KBM-7 (cell line): ENCODE data around the gene SNAP25.

Experiments used
- DNase-seq: peaks from one replicate; pipeline ENCODE4 v3.0.0-alpha.2; 2015
- in situ Hi-C: fragments of 300-500 bp; cut with MboI; formaldehyde crosslinking; loops from 2 replicates; pipeline ENCODE4 v1.14.3; 2020; ENCODE audit warnings: low sequenced_read_pairs, low pct_unique_long_range_greater_than_20kb, mixed read lengths

Gene SNAP25

DNA sequence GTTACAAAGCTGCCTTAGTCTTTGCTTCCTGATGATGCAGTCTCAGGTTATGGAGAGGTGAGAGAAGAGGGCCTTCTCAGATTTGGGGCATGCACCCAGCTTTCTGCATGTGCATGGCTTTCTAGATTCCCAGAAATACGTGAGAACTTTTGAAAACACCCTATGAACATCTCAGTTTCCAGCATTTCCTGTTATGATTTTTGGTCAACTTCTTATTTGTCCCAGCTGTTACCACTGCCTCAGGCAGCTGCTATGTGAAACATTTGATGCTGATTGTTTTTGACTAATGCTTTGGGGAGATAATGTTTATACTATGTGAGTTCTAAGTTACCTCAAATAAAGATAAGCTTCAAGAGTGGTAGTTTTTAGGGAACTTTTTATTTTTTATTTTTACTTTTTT lies 9.5 kb upstream of the SNAP25 start:
- DNase-seq = no peak
- in situ Hi-C loops = no loop called here

DNA sequence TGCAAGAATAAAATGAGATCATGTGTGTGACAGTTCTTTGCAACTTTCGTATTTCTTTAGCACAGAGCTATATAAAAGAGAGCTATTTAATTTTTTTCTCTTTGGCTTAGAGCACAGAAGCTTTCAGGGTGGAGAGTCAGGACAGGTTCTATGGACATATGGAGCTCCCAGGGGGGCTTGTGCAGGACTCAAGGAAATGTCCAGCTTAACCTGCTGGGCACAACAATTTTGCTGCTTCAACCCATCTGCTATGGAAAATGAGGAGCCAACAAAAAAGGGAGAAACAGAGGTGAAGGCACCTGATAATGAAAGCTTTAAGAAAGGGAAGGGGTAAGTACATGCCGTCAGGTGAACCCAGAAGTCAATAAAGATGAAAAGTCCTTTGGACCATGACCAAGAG lies 5.1 kb upstream of the SNAP25 start:
- in situ Hi-C loops = no loop called here
- no peak for DNase-seq

DNA sequence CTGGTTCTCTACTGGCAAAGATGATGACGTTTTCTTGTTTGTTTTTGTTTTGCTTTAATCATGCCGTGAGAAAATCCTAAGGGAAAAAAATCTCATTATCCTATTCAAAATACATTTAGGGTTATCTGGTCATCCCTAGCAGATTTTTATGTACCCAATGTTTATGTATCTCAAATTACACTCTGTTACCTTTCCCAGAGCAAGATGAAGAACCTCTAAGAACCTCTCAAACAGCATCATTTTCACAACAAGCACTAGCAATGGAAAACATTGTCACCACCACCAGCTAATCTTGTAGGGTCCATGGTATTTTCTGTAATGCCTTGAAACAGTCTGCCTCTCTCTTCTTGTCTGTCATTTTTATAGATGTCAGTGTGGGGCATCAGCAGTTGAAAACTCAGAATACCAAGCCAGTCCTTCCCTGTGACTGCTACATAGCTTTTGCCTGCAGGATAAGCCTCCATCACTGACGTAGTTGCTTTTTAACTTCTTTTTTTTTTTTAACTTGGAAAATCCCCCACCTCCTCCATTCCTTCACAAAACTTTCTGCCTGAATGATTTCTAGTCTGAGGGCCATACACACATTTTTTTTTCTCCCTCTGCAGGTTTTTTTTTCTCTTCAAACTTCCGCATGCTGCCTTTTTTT lies 2.4 kb upstream of the SNAP25 start:
- in situ Hi-C loops = no loop called here
- DNase-seq = no peak

DNA sequence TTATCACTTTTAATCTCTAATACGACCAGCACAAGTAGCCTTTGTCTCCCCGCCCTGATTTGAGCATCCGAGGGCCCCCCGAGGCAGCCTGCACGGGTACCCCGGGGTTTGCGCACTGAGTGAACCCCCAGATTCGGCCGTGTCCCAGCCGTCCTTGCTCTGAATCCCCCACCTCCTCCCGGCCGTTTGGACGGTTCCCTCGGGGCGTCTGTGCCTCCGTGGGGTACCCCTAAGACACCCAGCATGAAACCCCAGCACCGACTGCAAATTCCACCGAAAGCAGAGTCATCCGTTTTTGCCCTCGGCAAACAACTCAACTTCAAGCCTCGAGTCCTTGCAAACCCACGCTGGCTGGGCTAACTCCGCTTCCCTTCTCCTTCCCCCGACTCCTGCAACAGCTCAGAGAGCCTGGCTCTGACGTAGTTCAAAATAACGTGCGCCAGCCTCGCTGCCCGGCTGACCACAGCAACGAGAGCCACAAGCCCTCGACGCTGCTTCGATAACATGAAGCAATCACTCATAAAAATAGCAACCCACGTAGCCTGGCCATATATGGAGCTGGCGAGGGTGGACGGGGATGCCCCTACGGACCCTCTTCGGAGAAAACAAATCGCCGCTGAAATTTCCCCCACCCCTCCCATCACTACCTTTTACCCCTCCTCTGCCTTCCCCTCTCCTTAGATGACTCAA lies 764 bp upstream of the SNAP25 start:
- DNase-seq = no peak
- in situ Hi-C loops = no loop called here

- in situ Hi-C loops = no loop called here
- DNase-seq = peak; percentile 61
These were observed 792 bp downstream of the SNAP25 start for GRCh38 chr20:10219452-10219791.

GRCh38 chr20:10219993-10220750 lies 1.5 kb downstream of the SNAP25 start:
- in situ Hi-C loops = no loop called here
- no peak for DNase-seq

- no peak for DNase-seq
- in situ Hi-C loops = no loop called here
These were observed 2.4 kb downstream of the SNAP25 start for GRCh38 chr20:10221021-10221420.

- in situ Hi-C loops = no loop called here
- DNase-seq = peak; percentile 29
These were observed 6.9 kb downstream of the SNAP25 start for GRCh38 chr20:10225439-10226060.

DNA sequence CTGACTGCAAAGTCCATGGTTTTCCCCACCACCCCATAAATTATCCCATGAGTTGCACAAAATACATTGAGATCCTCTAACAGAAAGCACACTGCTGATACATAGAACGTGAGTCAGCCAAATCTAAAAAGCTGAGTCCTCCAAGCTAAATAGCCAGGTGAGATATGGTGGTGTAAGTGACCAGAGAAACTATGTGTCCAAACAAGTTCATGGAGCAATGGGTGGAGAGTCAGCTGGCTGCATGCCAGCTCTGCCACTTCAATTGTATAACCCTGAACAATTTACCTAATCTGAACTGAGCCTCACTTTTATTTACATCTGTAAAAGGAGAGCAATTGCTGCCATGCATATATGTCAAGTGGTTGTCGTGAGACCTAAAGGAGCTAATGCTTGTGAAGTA lies 9.7 kb downstream of the SNAP25 start:
- in situ Hi-C loops = no loop called here
- DNase-seq = no peak

DNA sequence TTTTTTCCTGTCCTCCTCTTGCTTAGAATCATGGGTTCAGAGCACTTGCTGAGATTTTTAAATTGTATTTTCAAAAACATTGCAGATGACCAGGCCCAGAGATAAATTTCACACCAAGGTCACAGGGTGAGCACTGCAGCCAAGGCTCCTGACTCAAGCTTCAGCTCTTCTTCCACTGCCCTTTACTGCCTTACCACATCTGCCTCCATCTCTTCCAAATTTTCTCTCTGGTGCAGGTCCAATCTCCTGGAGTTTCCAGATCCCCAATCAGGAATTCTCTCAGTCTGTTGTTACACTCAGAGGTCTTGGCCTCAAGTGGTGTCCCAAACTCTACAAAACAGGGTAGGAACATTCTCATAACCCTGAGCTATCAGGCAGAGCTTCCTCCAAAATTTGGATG lies 12.7 kb downstream of the SNAP25 start:
- in situ Hi-C loops = no loop called here
- DNase-seq = no peak

DNA sequence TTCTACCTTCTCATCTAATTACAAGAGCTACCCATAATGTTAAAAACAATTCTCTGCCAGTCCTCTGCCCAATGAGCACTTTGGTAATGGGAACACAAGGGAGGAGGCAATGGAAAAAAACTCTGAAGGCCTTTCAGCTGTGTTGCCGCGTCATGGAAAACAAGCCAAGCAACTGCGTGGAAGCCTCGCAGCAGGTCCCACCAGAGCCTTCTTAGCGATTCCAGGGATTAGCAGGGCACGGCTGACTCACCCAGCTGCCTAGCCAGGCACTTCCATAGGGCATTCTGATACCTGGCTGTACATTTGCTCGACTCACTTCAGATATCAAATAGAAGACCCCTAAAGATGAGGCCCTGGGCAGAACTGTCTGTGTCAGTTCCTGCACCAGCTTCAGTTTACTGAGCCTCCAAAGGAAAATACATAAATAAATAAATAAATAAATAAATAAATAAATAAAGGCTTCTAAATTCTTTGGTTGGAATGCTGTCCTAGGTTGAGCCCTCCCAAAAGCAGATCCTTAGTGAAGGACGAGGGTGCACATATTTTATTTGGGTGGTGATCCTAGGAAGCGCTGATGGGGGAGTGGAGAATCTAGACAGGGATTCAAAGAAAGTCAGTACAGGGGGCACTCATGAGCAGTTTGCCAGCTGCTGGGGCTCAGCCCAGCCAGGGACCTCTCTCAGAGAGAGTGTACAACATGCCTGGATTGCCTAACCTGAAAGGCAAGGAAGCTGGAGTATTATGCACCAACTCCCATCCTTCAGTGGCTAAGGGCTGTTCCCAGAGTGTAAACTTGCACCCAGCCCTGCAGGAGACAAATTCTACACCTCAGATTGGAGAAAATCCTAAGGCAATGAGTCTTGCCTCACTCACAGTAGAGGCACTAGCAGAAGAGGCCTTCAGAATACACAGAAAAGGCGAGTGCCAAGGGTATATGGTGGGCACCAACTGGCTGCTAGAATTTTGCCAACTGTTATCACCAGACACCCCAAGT lies 18.2 kb downstream of the SNAP25 start:
- in situ Hi-C loops = no loop called here
- no peak for DNase-seq

DNA sequence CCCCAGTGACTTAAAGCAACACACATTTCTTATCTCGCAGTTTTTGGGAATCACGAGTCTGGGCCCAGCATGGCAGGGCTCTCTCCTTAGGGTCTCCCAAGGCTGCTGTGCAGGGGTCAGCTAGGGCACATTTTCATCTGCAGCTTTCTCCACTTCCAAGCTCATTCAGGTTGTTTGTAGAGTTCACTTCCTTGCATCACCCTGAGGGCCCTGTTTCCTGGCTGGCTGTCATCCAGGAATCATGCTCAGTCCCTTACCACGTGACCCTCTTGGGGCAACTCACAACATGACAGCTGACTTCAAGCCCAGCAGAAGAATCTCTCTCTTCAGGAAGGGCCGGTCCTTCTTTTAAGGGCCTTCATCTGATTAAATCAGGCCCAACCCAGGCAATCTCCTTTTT lies 21.3 kb downstream of the SNAP25 start:
- in situ Hi-C loops = no loop called here
- DNase-seq = no peak

DNA sequence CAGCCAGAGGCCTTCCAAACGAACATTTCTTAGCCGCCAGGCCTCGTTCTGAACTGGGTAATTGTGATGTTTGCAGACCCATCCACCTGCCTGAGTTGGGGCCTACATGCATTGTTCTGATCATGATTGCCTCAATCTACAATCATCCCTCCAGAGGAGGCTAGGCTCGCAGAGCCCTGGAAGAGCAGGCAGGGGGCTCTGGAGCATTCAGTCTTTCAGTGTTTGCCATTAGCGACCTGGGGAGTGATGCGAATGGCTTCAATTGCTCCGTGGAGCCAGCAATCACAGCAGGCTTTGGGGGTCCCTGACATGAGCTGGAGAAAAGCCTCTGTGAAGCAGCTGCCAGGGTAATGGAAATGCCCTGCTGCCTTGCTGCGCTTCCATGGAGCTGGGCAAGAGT lies 22.0 kb downstream of the SNAP25 start:
- in situ Hi-C loops = no loop called here
- DNase-seq = no peak

DNA sequence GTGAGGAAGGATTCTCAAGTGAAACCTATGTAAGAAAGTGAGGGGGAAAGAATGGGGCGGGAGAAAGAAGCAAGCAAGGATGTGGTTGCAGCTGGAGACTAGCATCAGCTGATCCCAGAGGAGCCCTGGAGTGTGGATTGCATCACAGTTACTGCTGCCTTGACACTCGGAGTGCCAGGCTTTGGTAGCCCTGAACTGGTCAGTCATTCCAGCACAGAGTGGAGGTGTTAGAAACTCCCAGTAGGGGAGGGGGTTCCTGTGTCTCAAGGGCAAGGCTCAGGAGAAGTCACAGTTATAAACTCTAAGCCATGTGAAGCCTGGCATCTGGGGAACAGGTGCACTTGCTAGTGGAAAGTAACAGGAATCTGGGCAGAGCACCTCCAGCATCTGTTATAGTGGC lies 23.5 kb downstream of the SNAP25 start:
- DNase-seq = no peak
- in situ Hi-C loops = no loop called here

GRCh38 chr20:10247440-10247839 lies 28.8 kb downstream of the SNAP25 start:
- in situ Hi-C loops = no loop called here
- no peak for DNase-seq

DNA sequence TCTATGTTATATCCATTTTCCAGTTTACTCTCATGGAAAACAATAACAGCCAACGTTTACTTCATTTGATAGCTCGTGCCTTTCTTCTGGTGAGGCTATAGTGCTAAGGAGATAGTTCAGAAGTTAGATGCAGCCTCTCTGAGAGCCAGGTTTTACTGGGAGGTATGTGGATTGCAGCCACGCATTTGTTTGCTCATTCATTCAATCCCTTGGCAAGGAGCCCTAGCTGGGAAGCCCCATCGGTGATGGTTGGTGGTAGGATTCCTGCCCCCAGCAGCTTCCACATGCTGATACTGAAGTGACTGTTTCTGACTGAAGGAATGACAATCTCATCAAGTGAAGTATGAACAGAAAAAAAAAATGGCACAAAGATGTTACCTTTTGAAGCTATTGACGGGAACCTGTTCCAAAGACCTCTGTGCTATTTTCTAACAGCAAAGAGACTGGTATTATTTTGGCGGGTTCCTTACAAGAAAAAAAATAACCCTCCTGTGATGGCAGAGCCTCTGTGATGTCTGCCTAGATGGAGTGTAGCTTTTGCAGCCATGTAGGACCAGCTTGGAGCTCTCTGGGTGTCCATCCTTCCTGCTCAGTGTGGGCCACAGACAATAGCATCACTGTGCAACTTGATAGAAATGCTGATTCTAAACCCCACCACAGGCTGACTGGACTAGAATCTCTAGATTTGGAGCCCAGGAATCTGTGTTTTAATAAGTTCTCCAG lies 30.6 kb downstream of the SNAP25 start:
- in situ Hi-C loops = no loop called here
- no peak for DNase-seq

- no peak for DNase-seq
- in situ Hi-C loops = no loop called here
These were observed 31.2 kb downstream of the SNAP25 start for GRCh38 chr20:10249822-10250221.

GRCh38 chr20:10250902-10251301 lies 32.3 kb downstream of the SNAP25 start:
- no peak for DNase-seq
- in situ Hi-C loops = no loop called here
